HG03135 (cell line): Measurements from ENCODE around the gene UBR4.

Source experiments
- ATAC-seq: cut with Tn5 transposase; IDR thresholded peaks from one replicate; pipeline ENCODE4 v1.9.1; 2021; ENCODE audit warnings: mild to moderate bottlenecking, moderate library complexity; ENCODE audit not compliant: unreplicated experiment

The UBR4 gene

DNA sequence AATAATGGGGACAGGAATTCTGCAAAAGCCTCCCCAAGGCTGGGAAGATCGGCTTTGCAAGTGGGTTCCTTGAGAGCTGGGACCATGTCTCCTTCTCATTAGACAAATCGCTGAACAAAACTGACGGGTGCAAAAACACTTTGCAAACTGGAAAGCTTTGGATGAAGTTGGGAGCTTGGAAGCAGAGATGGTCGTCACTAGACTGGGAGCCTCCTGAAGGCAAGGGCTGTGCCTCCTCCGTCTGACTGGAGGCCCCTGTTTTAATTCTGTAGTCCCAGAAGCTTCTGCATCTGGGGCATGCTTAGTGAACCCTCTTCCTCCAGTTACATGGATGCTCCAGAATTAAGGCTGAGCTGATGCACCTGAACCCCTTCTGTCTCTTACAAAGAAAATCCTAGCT lies 171.3 kb downstream of the UBR4 start:
- ATAC-seq: no peak

DNA sequence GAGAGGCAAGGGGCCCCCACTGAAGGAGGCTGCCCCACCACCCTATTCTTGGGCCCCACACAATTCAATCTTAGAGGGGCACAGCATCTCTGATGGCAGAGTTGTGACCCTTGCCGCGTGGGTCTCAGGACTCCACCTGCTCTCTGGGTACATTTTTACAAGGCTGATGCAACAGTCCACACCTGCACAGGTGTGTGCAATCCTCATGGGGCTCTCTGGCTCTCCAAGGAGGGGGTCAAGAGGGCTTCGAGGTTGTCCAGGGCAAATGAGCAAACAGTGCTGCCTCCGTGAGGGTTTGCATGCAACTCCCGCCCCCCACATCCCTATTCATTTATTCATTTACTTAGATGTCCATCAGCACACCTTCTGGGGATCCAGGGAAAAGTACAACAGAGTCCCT lies 172.0 kb downstream of the UBR4 start:
- ATAC-seq: no peak

DNA sequence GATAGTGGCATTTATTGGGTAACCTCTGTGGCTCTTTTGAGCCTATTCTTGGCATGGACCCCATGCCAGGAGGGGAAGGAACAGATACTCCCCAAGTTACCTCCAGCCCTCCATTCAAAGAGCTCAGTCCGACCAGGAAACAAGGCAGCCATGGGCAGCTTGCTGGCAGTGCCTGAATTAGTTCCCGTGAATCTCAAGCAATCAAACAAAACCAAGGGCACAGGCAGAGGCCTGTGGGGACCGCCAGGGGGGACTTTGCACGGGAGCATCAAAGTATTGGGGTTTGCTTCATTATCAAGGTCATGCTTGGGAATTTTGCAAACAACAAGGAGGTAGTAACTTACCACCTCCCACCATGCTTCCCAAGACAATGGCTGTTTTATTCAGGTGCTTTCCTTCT lies 172.4 kb downstream of the UBR4 start:
- ATAC-seq: no peak

DNA sequence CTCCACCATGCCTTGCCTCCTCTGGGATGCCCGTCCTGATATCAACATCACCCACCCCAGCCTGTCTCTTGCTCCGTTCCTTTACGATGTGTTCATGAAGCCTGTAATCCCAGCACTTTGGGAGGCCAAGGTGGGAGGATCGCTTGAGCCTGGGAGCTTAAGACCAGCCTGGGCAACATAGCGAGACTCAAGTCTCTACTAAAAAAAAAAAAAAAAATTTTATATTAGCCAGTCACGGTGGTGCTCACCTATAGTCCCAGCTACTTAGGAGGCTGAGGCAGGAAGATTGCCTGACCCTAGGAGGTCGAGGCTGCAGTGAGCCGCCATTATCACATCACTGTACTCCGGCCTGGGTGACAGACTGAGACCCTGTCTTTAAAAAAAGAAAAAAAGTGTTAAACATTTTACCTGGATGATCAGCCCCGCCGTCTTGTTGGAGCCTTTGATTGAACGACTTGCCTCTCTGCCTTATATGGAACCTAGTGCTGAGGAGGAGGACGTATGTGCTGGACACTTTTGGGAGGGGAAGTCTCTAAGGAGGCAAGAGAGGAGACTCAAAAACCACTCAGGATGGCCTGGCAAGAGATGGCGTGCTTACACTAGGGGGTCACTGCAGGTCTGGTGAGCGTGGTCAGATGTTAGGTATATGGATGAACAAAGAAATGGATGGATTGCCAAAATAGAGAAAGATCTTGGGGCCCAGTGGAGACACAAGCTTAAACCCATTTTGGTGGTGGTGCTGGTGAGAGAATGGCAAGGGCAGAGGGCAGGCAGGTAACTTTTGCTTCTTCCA lies 173.1 kb downstream of the UBR4 start:
- no peak for ATAC-seq

DNA sequence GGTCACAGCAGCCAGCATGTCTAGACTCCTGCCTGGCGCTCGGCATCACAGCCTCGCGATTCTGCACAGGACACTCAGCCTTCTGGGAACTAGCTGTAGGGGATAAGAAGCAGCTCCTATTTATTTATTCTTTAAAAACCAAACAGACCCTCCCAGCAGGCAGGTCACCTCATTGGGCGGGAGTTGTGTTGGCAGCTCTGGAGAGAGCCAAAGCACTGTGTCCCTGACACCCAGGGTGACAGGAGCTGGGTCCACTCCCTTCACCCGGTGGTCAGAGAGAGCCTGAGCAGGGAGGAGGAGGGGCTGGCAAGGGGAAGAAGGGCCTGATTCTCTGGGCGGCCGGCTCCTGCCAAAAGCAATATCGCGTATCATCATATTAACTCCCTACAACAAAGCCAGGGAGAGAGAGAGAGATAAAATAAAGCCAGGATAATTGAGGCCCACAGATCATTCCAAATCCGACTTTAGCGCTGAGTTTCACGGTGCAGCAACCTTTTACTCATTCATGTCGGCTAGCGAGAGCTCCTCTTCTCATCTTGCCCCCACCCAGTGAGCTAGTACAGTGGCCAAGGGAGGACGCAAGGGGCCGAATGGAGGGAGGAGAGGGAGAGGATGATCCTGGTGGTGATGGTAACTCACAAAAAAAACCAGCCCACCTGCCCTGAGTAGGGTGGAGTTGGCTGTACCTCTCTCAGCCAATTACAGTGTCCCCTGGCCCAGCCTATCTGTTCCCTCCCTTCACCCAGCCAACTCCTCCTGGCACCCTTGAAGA lies 173.8 kb downstream of the UBR4 start:
- no peak for ATAC-seq

DNA sequence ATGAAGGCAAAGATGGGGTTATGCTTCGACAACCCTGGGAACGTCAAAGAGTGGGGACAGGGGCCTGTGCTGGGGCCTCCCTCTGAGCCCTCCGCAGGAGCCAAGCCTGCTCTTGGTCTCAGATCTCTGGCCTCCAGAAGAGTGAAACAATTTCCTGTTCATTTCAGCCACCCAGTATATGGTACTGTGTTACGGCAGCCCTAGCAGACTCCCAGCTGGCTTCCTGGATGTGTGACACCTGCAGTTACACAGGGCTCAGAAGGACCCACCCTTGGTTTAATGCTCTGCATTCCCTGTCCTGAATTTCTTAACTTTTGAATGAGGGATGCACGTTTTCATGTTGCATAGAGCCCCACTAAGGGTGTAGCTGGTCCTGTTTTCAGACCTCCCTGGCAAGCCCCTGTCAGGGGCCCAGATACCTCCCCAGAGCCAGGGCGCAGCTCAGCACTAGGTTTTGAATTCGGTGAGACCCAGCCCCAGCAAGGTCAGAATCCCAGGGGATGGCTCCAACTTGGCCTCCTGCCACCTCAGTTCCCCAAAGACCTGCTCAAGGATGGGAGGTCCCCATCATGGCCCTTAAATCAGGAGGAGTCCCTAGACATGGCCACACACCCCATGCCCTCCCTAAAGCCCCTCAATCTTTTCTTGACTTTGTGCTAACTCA lies 174.6 kb downstream of the UBR4 start:
- no peak for ATAC-seq

DNA sequence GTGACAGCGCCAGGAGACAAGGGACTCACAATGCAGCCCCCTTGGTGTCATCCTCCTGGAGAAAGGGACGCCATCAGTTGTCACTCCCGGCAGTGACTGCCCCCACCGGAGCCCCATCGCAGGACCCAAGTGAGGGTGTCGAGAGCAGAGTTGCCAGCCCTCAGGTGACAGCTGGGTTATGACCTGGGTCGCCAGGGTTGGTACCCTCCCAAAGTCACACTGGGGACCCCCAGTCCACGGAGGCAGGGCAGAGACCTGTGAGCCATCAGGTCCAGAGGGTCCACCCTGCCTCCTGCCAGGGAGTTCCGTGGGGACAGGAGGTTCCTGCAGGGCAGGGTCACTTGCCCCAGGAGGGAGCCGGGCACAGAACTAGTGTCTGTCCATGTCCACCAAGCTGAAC lies 175.3 kb downstream of the UBR4 start:
- ATAC-seq: no peak

DNA sequence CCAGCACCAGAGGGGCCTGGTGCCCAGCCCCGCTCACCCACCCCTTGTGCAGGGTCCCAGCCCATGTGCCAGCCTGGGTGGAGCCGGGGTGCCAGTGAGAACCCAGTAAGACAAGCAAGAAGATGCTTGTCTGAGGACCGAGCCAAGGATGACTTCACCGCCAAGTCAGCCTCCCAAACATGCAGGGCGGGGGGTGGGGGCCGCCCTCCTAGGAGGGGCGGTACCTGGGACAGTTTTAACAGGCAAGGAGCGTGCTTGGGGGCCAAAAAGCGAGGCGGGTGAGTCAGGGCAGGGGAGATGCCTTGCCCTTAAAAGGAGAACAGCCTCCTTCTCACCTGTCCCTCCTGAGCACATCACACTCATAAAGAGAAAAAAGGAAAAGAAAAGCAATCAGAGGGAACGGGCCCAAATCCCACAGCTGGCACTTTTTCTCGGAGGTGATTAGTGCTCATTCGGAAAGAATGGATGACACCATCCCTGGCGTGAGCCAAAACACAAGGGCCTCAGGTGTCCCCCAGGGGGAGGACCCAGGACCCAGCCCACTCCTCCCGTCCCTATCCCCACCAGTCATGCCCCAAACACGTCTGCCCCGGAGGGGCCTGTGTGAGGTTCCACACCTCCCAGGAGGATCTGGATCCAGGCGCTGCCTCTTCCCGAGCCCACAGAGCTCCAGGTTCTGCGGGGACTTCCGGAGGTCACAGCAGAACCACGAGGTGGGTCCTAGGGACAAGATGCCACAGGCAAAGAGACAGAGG lies 176.0 kb downstream of the UBR4 start:
- ATAC-seq: no peak

DNA sequence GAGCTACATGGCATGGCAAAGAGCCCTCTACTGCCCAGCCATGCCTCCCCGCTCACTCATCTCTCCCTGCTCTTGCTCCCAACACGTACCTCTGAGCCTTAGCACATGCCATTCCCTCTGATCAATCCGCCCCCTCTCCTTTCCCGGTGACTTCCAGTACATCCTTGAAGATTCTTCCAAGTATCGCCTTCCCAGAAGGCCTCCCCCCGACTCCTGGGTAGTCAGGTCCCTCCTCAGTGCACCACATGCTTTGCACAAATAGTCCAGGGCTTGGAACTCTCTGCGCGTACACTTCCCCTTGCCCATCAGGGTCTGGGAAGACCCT lies 176.6 kb downstream of the UBR4 start:
- ATAC-seq: no peak

DNA sequence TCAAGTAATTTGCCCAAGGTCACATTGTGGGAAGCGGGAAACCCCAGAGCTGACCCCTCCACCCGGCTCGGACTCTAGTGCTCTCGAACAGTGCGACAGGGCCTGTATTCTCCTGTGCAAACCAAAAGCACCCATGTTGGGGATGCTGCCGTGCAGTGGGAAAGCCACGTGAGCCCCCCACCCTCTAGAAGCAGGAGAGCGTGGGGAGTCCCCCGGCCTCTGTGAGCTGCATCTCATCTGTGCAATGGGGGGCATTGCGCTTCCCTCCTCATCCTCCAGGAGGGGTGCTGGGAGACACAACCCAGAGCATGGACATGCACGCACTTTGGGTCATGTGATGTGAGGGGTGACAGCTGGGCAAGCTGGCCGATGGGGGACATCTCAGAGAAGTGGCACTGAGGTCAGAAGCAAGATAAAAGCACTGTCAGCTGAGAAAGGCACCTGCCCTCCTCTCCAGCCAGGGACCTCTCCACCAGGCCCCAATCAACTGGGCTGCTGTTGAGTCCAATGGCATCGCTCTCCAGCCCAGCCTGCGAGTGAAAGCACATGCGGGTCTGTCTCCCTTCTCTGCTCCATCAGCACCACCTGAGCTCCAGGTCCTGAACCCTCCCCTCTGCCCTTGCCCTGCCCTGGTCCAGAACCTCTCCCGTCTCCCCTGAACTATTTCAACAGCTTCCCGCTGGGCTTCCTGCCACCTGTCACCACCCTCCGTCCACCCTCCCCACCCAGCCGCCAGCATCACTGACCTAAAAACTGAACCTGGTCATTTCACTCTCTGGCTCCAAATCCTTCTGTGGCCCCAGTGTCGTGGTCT lies 177.2 kb downstream of the UBR4 start:
- ATAC-seq: no peak

DNA sequence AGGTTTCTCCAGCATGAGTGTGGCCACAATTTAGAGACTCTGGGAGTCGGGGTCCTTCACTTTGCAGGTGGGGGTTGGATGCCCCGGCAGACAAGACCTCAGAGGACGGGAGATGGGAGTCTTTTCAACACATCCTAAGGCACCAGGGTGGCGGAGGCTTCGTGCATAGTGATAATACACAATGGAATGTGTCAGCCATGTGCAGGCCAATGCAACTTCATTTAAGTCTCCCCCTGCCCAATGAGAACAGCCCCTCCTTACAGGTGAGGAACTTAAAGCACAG lies 177.7 kb downstream of the UBR4 start:
- ATAC-seq: no peak

DNA sequence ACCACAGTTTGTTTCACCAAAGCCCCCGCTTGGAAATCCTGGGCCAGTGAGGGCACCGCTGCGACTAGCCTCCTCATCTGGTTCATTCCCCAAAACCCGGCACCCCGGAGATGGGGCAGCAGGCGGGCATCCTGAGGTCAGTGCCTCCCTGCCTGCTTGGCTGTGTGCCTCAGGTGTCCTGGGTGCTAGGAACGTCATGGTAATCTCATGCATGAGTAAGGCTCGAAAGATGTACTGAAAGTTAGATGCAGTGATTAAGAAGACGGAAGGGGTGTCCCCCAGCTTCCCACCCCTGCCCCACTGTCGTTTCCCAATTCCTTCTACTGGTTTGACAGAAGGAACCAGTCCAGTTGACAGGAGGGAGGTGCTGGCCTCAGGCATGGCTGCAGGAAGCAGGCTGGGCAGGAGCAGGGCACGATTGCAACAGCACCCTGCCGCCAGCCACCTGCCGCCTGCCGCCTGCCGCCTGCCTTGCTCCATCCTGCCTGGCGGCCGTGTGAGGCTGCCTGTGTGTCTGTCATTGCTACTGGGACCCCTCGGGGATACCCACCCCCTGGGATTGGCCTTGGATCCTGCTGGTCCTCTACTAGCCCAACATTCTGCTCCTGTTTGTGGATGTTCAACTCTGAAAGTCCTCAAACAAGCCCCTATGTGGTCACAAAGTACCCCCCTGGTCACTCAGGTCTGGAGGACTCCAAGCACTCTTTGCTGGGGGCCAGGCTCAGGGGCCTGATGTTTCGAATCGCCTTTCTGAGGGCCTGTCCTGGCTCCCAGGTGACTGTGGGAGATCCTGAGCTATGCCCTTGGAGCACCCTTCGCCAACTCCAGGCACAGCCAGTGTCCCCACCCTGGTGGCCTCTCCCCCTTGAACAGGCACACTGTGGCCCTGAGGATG lies 180.6 kb downstream of the UBR4 start:
- no peak for ATAC-seq

DNA sequence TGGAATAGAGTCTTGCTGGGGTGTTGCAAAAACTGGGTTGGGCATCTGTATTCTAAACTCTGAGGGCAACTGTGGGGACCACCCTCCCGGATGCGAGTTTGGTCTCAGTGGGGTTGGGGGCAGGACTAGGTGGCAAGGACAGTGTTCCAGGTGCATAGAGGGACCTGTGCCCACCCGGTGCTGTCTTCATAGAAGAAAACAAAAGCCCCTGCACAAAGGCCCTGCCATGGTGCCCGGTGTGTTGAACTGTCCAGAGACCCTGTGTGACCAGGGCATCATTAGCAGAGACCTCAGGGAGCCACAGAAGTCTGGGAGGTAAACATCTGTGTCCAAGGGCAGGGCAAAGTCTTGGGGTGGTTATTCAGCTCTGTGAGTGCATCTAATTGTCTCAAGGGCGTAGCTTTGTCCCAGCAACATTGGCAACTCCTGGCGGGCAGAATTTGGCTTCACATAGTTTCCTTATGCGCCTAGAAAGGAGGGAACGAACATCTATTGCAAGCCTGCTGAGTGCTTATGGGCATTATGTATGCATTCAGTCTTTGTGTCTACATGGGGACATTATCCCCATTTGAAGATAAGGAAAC lies 181.4 kb downstream of the UBR4 start:
- ATAC-seq: no peak

DNA sequence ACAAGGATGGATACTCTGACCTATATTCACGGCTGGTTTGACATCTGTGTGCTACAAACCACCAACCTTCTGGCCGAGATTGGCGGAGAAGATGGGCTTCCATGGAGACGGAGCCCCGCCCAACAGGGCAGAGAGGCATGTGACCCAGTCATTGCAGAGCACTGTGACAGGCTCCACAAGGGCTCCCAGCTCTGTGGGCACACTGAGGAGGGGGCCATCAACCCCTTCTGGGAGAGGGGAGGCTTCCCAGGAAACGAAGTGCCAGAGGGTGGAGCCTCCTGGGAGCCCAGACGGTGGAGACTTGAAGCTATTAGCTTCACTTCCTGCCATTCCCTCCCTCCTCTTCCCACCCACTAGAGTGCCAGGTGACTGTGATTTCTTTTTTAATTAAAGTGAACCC lies 182.0 kb downstream of the UBR4 start:
- ATAC-seq: no peak
